SK-N-SH treated with all-trans-retinoic acid at 6 μM for 48 hours (cell line): ENCODE results near the gene TMEM114.

ENCODE experiments used
- ATAC-seq: fragments of 200-7000 bp; cut with Tn5 transposase; 3 replicates; pipeline ENCODE4 v1.9.1; 2020; ENCODE audit warnings: mild to moderate bottlenecking, moderate library complexity
- ARNTL ChIP-seq: fragments of 450-650 bp; formaldehyde crosslinking; IDR thresholded peaks from 2 replicates; pipeline ENCODE4 v1.5.0; 2020; ENCODE audit warnings: low read depth, mild to moderate bottlenecking, moderate library complexity, borderline replicate concordance
- BACH2 ChIP-seq: fragments of 250-450 bp; sonication (Bioruptor Pico); IDR thresholded peaks from 2 replicates; pipeline ENCODE4 v1.9.0; 2021; ENCODE audit warnings: mild to moderate bottlenecking, borderline replicate concordance
- CREB5 ChIP-seq: fragments of 250-450 bp; sonication (Bioruptor Pico); IDR thresholded peaks from 2 replicates; pipeline ENCODE4 v1.5.1; 2020; ENCODE audit warnings: low read depth, mild to moderate bottlenecking, moderate library complexity
- CSDC2 ChIP-seq: fragments of 250-450 bp; sonication (Bioruptor Pico); IDR thresholded peaks from 2 replicates; pipeline ENCODE4 v1.5.0; 2020; ENCODE audit warnings: mild to moderate bottlenecking, moderate library complexity
- CSRNP3 ChIP-seq: fragments of 250-450 bp; sonication (Bioruptor Pico); IDR thresholded peaks from 2 replicates; pipeline ENCODE4 v1.5.1; 2021; ENCODE audit warnings: mild to moderate bottlenecking, moderate library complexity
- ESRRG ChIP-seq: fragments of 250-450 bp; sonication (Bioruptor Pico); IDR thresholded peaks from 2 replicates; pipeline ENCODE4 v1.6.1; 2021; ENCODE audit warnings: mild to moderate bottlenecking
- GLIS3 ChIP-seq: fragments of 250-450 bp; sonication (Bioruptor Pico); IDR thresholded peaks from 2 replicates; pipeline ENCODE4 v1.5.0; 2020; ENCODE audit warnings: mild to moderate bottlenecking, moderate library complexity
- ISL1 ChIP-seq: fragments of 250-450 bp; sonication (Bioruptor Pico); IDR thresholded peaks from 2 replicates; pipeline ENCODE4 v2.1.2; 2022; ENCODE audit warnings: mild to moderate bottlenecking, moderate library complexity
- PATZ1 ChIP-seq: fragments of 250-450 bp; sonication (Bioruptor Pico); IDR thresholded peaks from 2 replicates; pipeline ENCODE4 v1.8.0; 2020; ENCODE audit warnings: mild to moderate bottlenecking, moderate library complexity, borderline replicate concordance
- POU6F1 ChIP-seq: fragments of 250-450 bp; sonication (Bioruptor Pico); IDR thresholded peaks from 2 replicates; pipeline ENCODE4 v1.8.0; 2021; ENCODE audit warnings: low read depth, mild to moderate bottlenecking, moderate library complexity, borderline replicate concordance
- PPARA ChIP-seq: fragments of 250-450 bp; sonication (Bioruptor Pico); IDR thresholded peaks from 2 replicates; pipeline ENCODE4 v1.5.0; 2020; ENCODE audit warnings: mild to moderate bottlenecking, borderline replicate concordance
- RARB ChIP-seq: fragments of 250-450 bp; sonication (Bioruptor Pico); IDR thresholded peaks from 2 replicates; pipeline ENCODE4 v1.8.0; 2021; ENCODE audit warnings: mild to moderate bottlenecking, moderate library complexity
- SNAI2 ChIP-seq: fragments of 250-450 bp; sonication (Bioruptor Pico); IDR thresholded peaks from 2 replicates; pipeline ENCODE4 v1.5.0; 2020; ENCODE audit warnings: mild to moderate bottlenecking, moderate library complexity
- TCF4 ChIP-seq: fragments of 250-450 bp; sonication (Bioruptor Pico); IDR thresholded peaks from 2 replicates; pipeline ENCODE4 v1.8.0; 2021; ENCODE audit warnings: mild to moderate bottlenecking, moderate library complexity, borderline replicate concordance
- TOX ChIP-seq: fragments of 250-450 bp; sonication (Bioruptor Pico); IDR thresholded peaks from 2 replicates; pipeline ENCODE4 v1.8.0; 2021; ENCODE audit warnings: mild to moderate bottlenecking, moderate library complexity, borderline replicate concordance
- TSHZ2 ChIP-seq: fragments of 250-450 bp; sonication (Bioruptor Pico); IDR thresholded peaks from 2 replicates; pipeline ENCODE4 v1.5.0; 2020; ENCODE audit warnings: mild to moderate bottlenecking, moderate library complexity
- ZC3H10 ChIP-seq: fragments of 250-450 bp; sonication (Bioruptor Pico); IDR thresholded peaks from 2 replicates; pipeline ENCODE4 v1.5.1; 2021; ENCODE audit warnings: mild to moderate bottlenecking, moderate library complexity
- ZFP30 ChIP-seq: fragments of 450-650 bp; formaldehyde crosslinking; IDR thresholded peaks from 2 replicates; pipeline ENCODE4 v1.5.0; 2022; ENCODE audit warnings: mild to moderate bottlenecking, moderate library complexity
- ZNF565 ChIP-seq: fragments of 450-650 bp; formaldehyde crosslinking; conservative IDR thresholded peaks from 2 replicates; pipeline ENCODE4 v1.5.0; 2020; ENCODE audit warnings: low read depth, mild to moderate bottlenecking, moderate library complexity
- ZNF70 ChIP-seq: fragments of 450-650 bp; formaldehyde crosslinking; IDR thresholded peaks from 2 replicates; pipeline ENCODE4 v1.5.0; 2020; ENCODE audit warnings: mild to moderate bottlenecking, moderate library complexity
- ZNF8 ChIP-seq: fragments of 450-650 bp; formaldehyde crosslinking; IDR thresholded peaks from 2 replicates; pipeline ENCODE4 v1.5.0; 2020; ENCODE audit warnings: mild to moderate bottlenecking, moderate library complexity

Gene TMEM114

GRCh38 chr16:8575399-8575798 is 14.9 kb downstream of the TMEM114 start:
- TF ChIP-seq ZC3H10 (CRISPR knock-in tag) (no peak), ZNF8 (CRISPR knock-in tag) (no peak), PATZ1 (no peak), ZFP30 (CRISPR knock-in tag) (no peak)

GRCh38 chr16:8572919-8573724 is 17.2 kb downstream of the TMEM114 start:
- TF ChIP-seq ZNF70 (CRISPR knock-in tag) (no peak), CSRNP3 (CRISPR knock-in tag) (no peak), TCF4 (CRISPR knock-in tag) (no peak), ZNF8 (CRISPR knock-in tag) (no peak), BACH2 (no peak), ZNF565 (CRISPR knock-in tag) (no peak), TSHZ2 (CRISPR knock-in tag) (no peak), TOX (CRISPR knock-in tag) (no peak), CREB5 (CRISPR knock-in tag) (no peak), RARB (no peak), GLIS3 (CRISPR knock-in tag) (no peak), SNAI2 (CRISPR knock-in tag) (no peak)
- peak; percentile 53; the same call in 2 of the 3 replicates for ATAC-seq

More at GRCh38 chr16:8575399-8575798, 14.9 kb downstream of the TMEM114 start:
- ATAC-seq, result no peak

- ATAC-seq, result no peak
- no peak for TF ChIP-seq TSHZ2 (CRISPR knock-in tag)
- TF ChIP-seq BACH2, result no peak
- no peak for TF ChIP-seq ARNTL (CRISPR knock-in tag)
- TF ChIP-seq CSRNP3 (CRISPR knock-in tag), result no peak
- TF ChIP-seq POU6F1 (CRISPR knock-in tag), result no peak
- TF ChIP-seq ISL1, result no peak
- TF ChIP-seq ZFP30 (CRISPR knock-in tag), result no peak
- no peak for TF ChIP-seq SNAI2 (CRISPR knock-in tag)
- TF ChIP-seq ZNF70 (CRISPR knock-in tag), result no peak
- TF ChIP-seq TOX (CRISPR knock-in tag), result no peak
- TF ChIP-seq ESRRG (CRISPR knock-in tag), result no peak
- TF ChIP-seq RARB, result no peak
- TF ChIP-seq PPARA (CRISPR knock-in tag), result no peak
- no peak for TF ChIP-seq CSDC2 (CRISPR knock-in tag)
- TF ChIP-seq ZC3H10 (CRISPR knock-in tag), result no peak
- no peak for TF ChIP-seq ZNF8 (CRISPR knock-in tag)
- no peak for TF ChIP-seq ZNF565 (CRISPR knock-in tag)
- no peak for TF ChIP-seq GLIS3 (CRISPR knock-in tag)
Observed at GRCh38 chr16:8572063-8572918, 18.0 kb downstream of the TMEM114 start.
